SK-N-DZ (cell line): Measurements from ENCODE around the gene SPP1. TPM values are rescaled to one million over a fixed set of nuclear protein-coding genes. Genes with fewer than 3 reads are reported as not detected.
A peak's percentile ranks its signal among the peaks of the same experiment; 100 is the strongest.
"Not testable (repeated sequence)": the region's sequence is repeated elsewhere in the genome, so short reads cannot be mapped to it uniquely, and the experiment has no call there.

Experiments
- DNase-seq: peaks from one replicate; pipeline ENCODE4 v3.0.0-alpha.2; 2015; ENCODE audit warnings: low spot score
- polyA plus RNA-seq, 2 experiments: library from polyadenylated mRNA; depleted of rRNA; stranded (reverse); fragments of >200 nt; gene quantifications; 2 replicates each; pipeline ENCODE4 v1.2.3, GENCODE V29; 2014

SPP1 gene
- polyA plus RNA-seq (2014; cell fraction: cytosol; rRNA removed): not detected in 2 replicates
- not detected in 2 replicates for polyA plus RNA-seq (2014; cell fraction: nucleus; rRNA removed)

DNA sequence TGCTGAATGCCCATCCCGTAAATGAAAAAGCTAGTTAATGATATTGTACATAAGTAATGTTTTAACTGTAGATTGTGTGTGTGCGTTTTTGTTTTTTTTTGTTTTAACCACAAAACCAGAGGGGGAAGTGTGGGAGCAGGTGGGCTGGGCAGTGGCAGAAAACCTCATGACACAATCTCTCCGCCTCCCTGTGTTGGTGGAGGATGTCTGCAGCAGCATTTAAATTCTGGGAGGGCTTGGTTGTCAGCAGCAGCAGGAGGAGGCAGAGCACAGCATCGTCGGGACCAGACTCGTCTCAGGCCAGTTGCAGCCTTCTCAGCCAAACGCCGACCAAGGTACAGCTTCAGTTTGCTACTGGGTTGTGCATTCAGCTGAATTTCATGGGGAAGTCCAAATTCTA, at the start of gene SPP1:
TSS of gene SPP1 (plus strand) at position 249 of the 400 bp plus-strand sequence. CDS start 1,182 bp downstream, outside the sequence.
- peak; percentile 43 for DNase-seq

DNA sequence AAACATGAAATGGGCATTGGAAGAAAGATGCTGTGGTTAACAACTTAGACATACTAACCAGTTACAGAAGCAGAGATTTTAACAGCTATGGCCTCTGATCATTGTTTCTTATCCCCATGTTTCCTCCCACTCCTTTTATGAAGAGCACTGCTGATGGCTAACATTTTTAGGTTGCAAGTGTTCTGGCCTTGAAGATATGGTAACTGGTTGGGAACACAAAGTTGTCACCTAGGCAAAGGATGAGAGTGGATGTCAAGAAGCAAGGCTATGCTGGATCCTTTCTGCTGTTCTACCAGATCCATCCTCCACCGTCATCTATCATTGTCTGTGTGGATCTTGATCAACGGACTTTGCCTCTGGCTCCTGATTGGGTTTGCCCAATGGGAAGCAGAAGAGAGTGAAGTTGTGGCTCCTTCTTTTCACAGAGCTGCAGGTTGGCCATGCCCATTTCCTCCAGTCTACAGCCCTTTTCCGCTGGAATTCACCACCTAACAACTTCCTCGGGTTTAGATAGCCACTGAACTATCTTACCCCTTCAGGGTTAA, 48.9 kb upstream of the SPP1 start:
- DNase-seq: no peak

DNA sequence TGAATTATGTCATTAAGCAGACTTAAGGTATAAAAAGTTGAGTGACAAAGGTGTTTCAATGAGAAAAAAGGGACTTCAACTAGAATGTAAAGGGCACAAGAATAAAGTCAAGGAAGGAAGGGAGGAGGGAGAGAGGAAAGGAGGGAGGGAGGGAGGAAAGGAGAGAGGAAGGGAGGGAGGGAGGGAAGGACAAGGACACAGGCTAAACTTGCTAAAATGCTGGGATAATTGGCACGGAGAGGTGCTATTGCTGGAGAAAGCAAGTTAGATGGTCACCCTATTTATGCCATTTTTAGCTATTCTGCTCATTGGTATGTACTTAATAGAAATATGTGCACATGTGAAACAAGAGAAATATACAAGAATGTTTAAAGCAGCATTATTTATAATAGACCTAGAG, 44.9 kb upstream of the SPP1 start:
- no peak for DNase-seq

DNA sequence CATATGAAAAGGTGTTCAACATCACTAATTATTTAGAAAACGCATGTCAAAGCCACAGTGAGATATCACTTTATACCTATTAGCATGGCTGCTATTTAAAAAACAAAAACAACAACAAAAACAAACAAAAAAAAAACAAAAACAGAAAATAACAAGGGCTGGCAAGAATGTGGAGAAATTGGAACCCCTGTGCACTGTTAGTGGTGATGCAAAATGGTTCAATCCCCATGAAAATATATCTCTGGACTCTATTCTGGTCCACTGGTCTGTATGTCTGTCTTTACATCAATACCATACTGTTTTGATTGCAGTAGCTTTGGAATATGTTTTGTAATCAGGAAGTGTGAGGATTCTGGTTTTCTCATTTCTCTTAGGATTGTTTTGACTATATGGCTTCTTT, 43.6 kb upstream of the SPP1 start:
- no peak for DNase-seq

DNA sequence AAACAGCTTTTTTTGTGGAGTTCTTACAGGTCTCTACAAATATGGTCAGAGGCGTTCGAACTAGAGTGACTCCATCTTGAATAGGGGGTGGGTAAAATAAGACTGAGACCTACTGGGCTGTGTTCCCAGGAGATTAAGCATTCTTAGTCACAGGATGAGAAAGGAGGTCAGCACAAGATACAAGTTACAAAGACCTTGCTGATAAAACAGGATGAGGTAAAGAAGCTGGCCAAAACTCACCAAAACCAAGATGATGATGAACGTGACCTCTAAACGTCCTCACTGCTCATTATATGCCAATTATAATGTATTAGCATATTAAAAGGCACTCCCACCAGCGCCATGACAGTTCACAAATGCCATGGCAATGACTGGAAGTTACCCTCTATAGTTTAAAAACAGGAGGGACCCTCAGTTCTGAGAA, 42.8 kb upstream of the SPP1 start:
- DNase-seq: no peak

DNA sequence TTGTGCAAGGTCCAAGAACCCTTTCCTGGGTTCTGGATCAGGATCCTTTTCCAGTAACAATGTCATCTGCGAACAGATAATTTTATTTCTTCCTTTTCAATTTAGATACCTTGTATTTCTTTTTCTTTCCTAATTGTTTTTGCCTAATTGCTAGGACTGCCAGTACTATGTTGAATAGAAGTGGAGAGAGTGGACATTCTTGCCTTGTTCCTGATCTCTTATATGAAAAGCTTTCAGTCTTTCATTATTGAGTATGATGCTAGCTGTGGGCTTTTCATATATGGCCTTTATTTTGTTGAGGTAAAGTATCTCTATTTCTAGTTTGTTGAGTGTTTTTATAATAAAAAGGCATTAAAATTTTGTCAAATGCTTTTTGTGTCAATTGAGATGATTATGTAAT, 42.2 kb upstream of the SPP1 start:
- no peak for DNase-seq

DNA sequence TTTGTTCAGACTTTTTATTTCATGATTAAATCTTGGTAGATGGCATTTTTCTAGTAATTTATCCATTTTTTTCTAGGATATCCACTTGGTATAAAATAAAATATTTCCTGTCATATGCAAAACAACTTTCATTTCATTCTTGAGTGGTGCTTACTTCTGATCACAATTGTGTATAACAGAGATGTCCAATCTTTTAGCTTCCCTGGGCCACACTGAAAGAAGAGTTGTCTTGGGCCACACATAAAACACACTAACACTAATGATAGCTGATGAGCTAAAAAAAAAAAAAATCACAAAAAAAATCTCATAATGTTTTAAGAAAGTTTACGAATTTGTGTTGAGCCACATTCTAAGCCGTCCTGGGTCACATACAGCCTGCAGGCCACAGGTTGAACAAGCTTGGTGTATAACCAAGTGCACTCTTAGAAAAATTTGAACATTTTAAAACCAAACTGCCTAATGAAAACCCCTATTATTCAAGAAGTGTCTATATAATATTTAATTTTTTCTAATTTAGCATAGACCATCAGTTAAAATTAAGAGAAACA, 41.3 kb upstream of the SPP1 start:
- DNase-seq: no peak

DNA sequence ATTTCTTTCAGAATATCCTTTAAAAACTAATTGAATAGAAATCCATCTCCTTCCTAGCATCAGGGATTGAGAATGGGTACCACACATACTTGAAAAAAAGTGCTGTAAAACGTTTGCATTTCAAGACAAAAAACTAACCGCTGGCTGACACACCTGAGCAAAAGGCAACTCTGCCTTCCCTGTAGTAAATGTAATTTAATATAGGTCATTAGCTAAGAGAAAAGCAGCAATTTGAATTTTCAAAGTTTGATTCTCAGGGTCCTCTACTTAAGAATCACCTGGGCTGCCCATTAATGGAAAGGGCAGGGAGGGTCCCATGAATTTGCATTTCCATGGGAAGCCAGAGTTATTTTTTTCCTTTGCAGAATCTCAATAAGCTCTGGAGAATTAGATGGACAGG, 40.5 kb upstream of the SPP1 start:
- no peak for DNase-seq

DNA sequence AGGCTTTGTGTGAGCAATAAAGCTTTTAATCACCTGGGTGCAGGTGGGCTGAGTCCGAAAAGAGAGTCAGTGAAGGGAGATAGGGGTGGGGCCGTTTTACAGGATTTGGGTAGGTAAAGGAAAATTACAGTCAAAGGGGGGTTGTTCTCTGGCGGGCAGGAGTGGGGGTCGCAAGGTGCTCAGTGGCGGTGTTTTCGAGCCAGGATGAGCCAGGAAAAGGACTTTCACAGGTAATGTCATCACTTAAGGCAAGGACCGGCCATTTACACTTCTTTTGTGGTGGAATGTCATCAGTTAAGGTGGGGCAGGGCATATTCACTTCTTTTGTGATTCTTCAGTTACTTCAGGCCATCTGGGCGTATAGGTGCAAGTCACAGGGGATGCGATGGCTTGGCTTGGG, 39.6 kb upstream of the SPP1 start:
- not testable (repeated sequence) for DNase-seq

DNA sequence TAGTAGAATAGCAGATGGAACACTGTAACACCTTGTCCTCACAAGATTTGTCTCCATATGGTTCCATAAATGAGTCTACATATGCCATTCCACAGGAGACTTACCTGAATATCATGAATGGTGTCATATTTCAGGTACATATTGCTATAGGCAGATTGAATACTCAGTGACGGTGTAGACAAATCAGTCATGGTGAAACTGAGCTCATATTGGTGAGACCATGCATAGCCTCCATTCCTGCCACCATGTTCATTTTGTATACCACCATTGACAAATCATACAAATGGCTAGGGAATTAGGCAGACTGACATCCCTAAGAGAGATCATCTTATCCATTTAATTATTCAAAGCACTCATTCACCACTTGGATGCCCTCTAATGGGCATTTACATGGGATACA, 38.0 kb upstream of the SPP1 start:
- no peak for DNase-seq

DNA sequence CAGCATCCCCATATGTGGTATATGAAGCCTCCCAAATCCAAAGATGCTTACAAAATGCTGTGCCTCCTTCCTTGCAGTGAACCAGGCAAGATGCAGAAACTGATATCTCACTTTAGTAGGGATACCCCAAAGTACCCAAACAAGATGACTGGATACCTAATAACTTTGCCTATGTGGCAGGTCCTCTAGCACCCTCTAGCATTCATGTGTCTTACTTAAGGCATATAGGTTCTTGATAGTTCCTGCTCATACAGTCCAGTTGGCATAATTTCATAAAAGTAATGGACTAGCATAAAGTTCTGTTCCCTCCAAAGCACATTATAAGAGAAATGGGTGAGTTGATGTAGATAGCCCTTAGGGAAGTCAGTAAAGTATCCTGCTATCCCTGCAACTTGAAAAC, 36.8 kb upstream of the SPP1 start:
- DNase-seq: no peak

DNA sequence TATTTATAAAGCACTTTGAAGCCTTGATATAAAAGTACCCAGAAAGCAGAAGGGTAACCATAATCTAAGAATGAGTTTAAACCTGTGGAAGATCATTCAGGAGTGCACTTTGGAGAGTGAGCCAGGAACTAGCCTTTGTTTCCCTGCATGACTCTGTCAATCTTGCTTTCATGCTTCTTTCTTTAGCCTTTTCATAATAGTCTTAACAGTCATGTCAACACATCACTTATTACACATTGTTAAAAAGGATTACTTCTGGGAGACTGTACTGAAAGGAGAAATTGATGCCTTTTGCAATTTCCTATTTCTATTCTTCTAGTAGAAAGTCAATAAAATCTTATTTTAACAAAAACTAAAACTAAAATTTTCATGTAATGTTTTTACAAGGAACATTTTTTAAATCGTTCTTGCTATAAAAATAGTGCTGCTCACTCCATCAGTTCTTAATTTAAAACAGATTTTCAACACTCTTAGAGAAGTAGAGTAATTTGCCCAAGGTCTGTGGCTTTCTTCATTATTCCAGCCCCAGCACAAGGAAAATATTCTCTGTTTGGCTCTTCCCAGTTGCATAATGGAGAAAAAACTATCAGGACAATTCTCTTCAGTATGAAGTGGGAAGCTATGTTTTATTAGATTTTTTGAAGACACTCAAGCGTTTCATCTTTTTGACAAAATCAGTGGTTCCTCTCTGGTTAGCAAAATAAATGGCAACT, 35.4 kb upstream of the SPP1 start:
- DNase-seq: no peak

DNA sequence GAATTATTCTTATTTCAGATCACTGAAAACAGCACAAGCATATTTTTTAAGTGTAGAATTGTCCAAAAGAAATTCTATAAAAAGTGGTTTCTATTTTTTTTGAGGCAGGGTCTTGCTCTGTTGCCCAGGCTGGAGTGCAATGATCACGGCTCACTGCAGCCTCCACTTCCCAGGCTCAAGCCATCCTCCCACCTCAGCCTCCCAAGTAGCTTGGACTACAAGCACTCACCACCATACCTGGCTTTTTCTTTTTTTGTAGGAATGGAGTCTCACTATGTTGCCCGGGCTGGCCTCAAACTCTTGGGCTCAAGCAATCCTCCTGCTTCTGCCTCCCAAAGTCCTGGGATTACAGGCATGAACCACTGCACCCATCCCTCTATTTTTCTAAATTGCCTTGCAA, 34.7 kb upstream of the SPP1 start:
- DNase-seq: not testable (repeated sequence)

DNA sequence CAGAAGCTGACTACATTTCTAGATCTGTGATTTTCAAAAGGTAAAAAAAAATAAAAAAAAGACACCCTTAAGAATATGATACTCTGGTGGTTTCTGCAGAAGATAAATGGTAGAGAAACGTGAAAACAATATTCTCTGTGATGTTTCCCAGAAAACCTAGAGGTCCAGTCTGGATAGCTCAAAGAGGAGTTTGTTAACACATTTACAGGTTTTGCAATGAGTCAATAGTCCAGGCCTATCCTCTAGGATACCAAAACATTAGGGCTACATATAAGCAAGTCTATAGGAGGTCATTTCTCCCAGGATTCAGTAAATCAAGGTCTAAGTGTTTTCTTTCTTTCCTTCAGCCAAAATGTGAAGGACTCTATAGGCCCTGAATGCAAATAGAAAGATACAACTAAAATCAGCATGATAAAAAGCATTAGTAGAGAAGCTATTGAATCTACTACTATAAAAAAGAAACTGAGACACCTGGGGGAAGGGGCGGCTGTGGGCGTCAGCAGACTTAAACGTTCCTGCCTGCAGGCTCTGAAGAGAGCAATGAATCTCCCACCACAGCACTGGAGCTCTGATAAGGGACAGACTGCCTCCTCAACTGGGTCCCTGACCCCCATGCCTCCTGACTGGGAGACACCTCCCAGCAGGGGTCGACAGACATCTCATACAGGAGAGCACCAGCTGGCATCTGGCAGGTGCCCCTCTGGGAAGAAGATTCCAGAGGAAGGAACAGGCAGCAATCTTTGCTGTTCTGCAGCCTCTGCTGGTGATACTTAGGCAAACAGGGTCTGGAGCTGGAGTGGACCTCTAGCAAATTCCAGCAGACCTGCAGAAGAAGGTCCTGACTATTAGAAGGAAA, 33.7 kb upstream of the SPP1 start:
- no peak for DNase-seq

DNA sequence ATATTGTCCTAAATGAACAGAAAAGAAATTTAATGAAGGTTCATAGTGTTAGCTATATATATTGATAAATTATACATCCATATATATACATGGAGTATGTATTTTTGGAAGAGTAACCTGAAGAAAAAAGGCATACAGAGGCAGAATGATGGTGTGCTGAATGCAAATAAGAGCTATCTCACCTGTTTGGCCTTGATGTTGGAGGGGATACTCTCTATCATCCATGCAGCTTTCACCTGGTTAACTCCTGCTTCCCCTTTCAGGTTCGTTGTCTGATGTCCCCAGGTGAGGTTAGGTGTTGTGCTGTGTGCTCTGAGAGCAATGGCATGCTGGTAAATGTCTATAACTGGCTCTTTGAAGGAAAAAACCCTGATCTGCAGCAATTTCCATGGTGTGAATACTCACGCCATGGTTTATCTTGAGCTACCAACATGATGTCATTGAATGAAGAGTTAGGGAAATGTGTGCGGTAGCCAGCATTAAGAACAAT, 31.8 kb upstream of the SPP1 start:
- DNase-seq: no peak

DNA sequence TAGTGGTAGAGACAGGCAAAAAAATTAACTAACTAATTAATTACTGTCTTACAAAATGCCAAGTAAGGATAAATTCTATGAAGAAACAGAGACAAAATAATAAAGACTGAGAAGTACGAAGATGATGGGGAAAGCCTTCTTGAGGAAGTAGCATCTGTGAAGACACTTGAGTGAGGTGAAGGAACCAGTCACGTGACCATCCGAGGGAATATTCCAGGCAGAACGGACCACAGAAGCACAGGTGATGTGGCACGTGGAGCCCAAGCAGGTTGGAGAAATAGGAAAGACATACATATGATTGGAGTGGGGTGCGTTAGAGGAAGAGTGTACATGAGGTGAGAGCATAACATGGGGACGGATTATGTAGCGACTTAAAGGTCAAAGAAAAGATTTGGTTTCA, 30.5 kb upstream of the SPP1 start:
- DNase-seq: no peak

DNA sequence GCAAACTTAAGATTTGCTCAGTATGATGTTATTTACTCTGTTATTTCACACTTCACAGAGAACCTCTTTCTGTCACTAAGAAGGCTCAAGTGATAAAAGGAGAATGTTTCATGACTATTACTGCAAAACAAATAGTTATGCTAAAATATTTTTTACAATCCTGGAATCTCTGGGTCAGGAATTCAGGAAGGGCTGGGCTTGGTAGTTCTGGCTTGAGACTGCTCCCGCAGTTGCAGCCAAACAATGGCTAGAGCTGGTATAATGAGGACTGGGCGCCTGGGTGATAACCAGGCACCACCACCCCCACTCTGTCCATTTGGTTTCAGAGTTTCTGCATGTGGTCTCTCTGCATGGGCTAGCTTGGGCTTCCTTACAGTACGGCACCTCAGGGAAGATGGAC, 28.7 kb upstream of the SPP1 start:
- no peak for DNase-seq

DNA sequence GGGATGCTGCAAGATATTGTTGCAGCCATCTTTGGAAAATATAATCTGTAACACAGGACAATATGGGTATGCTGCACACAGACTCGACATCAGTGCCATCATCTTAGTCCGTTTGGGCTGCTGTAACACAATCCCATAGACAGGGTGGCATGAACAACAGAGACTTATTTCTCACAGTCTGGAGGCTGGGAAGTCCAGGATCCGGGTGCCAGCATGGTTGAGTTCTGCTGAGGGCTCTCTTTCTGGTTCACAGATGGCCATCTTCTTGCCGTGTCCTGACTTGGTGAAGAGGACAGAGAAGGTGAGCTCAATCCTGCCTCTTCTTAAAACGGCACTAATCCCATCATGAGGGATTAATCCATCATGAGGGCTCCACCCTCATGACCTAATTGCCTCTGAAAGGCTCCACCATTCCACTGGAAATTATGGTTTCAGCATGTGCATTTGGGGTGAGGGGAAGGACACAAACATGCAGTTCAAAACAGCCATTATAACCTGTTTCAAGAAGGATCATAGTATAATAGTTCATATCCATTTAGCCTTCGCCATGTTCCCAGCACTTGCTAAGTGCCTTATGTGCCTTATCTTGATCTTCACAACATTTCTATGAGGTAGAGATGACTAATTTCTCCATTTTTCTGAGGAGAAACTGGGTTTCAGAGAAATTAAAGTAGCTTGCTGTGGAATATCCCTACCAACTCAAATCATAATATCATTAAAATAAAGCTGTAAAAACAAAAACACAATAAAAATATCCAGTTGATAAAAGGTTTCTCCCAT, 27.9 kb upstream of the SPP1 start:
- no peak for DNase-seq

DNA sequence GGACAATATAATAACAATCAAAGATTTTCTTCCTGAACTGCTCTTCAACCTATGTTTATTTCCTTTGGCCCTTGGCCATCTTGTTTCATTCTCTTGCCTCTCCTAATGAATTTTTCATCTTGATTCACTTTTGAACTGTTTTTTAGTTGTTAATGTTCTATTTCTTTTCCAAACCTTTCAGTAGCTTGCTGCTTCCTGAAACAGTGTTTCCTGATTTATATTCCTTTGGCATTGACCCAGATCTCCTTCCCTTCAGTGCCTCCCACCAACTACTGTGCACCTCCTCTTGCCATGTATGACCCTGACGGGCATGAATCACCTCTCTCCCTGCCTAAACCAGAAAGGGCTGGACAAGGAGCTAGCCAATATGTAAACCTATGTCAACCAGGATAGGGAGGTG, 25.6 kb upstream of the SPP1 start:
- DNase-seq: no peak

DNA sequence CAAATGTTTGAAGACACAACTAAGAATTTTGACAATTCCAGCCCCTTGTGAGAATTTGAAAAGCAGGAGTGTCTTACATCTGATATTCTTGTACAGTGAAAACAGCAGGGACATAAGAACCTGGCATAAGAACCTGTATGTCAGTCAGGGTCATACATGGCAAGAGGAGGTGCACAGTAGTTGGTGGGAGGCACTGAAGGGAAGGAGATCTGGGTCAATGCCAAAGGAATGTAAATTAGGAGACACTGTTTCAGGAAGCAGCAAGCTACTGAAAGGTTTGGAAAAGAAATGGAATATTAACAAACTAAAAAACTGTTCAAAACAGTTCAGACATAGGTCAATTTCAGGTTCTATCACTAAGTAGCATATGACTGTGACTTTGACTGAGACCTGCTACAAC, 25.0 kb upstream of the SPP1 start:
- DNase-seq: no peak

DNA sequence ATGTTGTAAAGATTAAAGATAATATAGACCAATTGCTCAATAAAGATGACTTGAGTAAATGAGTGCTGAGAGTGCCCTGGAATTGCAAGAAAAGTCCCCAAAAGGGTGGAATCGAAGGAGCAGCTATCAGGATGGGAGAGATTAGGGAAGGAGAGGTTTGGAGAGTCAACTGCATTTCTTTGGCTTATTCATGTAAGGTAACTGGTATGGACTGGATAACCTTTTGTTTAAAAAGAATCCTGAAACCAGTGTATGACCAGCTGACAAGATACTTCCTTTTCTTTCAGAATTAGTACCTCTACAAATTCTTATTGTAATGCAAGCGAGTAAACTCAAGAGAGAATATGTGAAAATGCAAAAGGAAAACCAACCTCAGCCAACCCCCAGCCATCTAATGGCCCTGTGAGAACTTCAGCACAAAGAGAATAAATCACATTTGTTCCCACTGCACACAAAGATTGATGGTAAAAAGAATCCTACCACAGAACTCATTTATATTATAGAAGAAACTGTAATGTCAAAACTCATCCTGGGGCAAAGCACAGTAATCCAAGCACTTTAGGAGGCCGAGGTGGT, 24.5 kb upstream of the SPP1 start:
- no peak for DNase-seq
